Stimulated activated CD8-positive, alpha-beta memory T cell treated with anti-CD3 and anti-CD28 coated beads, Interleukin-4, amount 100 ng/mL, for 4 hours (primary cell): ENCODE results near the gene FXYD2.

Source experiments
- DNase-seq, 2 donors: peaks; one replicate each; pipeline ENCODE4 v3.0.0-alpha.2; 2020; ENCODE audit warnings: low read depth in 2 of 2, low spot score in 1 of 2

FXYD2 gene

DNA sequence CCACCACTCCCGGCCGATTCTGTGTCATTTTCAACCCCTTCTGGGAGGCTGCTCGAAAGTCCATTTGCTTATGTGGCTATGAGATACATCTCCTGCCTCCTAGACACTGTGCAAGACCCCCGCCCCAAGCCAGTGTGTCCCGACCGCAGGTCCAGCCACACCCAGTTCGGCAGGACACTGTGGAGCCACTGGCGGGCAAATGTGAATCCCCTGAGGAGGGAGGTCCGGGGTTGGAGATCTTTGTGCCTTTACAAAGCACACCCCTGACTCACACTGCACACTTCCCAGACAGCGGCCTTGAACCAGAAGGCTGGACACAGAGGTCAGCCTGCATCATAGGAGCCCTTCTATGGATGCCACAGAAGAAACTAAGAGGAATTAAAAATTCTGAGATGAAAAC lies 34.5 kb upstream of the FXYD2 start:
- no peak for DNase-seq

DNA sequence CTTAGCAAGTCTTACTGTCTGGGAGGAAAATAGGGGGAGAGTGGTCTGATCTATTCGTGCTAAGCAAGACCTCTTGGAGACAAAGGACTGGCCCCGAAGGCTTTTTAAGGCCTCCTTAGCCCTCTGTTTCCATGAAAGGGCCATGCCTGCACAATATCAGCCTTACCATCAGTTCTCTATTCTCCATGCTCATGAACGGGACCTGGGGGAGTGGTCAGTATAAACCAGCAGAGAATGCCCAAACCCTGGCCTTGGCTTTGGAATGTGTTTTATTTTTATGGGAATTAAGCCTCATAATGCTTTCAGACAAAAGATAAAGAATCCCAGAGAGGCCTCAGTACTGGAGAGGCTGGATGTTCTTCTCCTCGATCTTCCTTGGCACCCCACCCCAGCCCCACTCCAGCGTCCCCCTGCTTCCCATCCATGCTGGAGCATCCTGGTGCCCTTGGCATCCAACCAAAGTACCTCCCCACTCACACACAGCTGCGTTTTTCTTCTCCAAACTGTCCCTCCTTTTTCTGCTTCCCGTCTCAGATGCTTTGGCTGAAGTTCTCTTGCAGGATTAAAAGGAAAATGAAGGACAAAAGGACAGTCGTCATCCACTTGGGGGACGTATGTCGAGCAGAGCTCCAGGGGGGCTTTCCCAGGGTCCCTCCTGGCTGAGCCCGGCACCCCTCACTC lies 33.3 kb upstream of the FXYD2 start:
- DNase-seq = no peak

DNA sequence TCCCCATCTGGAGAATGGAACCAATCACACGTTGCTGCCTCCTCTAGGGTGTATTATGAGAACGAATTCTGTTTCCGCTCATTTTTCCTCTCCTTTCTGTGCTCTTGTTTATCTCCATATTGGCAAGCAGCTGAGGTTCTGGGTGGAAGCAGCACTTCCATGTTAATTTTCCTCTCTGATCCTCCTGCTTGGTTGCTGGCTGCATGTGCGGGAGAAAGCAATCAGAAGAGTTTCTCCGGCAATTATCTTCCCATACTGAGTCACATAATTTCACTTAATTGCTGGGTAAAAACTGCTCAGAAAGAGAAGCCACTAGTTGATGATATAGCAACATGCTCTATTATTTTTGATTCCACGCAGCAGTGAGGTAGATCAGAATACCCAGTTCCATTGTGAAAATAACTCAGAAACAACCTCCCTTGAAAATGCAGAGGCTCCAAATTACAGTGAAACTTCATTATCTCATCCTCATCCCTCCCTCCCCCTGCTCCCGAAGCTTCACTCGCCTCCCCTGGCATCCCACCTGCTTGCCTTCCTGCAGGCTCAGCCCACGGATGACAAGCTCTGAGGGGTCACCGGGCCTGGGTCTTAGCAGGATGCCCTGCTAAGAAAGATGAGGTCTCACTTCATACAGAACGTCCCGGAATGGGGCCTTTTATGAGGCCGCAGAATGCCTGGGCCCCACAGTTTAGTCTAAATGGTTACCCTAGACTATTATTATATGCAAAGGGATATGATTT lies 31.5 kb upstream of the FXYD2 start:
- DNase-seq = no peak

DNA sequence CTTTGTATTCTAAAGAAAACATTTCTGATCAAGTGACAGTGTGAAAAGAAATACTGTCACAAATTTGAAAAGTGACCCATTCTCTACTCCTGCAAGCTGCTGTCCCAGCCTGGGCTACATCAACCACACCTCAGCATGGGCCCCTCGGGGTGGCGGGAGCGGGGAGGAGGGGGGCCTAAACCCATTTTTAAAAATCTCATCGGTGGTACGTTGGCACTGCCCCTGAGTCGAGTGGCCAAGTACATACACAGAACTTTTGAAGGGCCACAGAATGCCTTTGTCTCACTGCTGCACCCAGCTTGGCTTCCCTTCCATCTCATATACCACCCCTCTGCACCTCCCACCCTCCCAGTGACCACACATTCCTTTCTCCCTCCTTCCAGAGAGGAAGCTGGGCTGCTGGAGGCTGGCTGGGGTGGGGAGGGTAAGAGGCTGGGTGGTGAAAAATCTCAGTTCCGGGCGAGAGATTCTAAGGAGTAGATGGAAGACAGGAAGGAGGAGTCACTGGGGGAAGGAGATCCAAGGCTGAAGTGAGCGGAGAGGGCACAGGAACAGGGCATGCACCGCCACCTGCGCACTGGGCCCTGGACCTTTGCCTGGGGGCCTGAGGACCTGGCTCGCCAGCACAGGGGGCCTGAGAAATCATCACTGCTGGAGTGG lies 30.8 kb upstream of the FXYD2 start:
- no peak for DNase-seq

DNA sequence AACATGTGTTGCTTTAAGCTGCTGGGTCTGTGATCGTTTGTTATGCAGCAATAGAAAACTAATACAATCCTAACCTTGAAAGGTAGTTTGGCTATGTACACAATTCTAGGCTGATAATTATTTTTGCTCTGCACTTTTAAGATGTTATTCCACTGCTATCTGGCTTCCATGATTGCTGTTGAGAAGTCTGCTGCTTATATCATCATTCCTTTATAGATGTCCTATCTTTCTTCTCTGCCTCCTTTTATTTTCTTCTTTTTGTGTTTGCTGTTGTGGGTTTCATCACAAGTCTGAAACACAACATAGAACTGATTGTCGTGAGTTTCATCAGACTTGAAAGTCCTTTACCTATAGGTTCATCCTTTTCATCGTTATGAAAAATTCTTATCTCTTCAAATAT lies 27.8 kb upstream of the FXYD2 start:
- no peak for DNase-seq

DNA sequence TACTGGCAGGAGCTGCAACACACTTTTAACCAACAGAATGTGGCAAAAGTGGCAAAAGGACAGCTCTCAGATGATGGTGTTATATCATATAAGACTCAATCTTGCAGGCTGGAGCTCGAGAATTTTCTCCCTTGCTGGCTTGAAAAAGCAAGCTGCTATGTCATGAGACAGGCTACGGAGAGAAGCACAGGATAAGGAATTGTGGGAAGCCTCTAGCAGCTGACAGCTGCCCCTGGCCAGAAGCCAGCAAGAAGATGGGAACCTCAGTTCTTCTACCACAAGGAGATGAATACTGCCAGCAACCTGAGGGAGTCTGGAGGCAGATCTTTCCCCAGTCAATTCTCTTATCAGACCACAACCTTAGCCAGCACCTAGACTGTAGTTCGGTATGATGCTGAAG lies 27.3 kb upstream of the FXYD2 start:
- DNase-seq = no peak

DNA sequence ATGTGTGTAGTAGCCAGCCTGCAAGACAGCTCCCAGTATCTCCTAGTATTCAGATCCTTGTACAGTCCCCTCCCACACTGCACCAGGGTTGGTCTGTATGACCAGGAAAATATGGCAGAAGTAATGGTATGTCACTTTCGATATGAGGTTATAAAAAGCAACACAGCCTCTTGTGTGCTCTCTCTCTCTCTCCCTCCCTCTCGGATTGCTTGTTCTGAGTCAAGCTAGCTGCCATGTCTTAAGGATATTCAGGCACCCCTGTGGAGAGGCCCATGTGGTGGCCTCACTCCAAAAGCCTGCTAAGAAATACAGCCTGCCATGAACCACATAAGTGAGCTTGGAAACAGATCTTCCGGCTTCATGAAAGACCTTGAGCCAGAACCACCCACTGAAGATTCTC lies 26.6 kb upstream of the FXYD2 start:
- DNase-seq = no peak

DNA sequence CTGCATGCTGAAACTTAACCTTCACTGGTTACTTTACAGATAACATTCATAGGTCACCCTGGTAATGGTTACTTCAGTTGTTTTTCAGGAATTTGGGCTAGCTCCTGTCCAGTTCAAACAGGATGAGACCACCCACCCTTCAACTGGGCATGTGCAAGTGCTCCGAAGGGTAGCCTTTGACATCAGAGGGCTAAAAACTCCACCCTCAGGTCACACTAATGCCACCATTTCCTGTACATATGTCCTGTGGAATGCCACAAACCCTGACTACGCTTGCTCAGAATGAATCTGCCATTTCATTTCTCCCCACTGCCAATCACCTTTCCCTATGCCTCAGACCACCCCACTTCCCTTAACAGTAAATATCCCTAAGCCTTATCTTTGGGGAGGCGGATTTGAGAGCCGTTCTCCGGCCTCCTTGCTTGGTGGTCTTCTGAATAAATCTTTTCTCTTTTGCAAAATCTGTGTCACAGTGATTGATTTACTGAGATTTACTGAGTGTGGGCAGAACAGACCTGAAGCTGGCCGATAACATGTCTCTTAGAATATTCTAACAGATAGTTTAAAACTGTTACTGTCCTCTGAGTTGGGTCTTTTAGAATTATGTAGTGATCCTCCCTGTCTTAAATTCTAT lies 25.4 kb upstream of the FXYD2 start:
- DNase-seq = no peak

DNA sequence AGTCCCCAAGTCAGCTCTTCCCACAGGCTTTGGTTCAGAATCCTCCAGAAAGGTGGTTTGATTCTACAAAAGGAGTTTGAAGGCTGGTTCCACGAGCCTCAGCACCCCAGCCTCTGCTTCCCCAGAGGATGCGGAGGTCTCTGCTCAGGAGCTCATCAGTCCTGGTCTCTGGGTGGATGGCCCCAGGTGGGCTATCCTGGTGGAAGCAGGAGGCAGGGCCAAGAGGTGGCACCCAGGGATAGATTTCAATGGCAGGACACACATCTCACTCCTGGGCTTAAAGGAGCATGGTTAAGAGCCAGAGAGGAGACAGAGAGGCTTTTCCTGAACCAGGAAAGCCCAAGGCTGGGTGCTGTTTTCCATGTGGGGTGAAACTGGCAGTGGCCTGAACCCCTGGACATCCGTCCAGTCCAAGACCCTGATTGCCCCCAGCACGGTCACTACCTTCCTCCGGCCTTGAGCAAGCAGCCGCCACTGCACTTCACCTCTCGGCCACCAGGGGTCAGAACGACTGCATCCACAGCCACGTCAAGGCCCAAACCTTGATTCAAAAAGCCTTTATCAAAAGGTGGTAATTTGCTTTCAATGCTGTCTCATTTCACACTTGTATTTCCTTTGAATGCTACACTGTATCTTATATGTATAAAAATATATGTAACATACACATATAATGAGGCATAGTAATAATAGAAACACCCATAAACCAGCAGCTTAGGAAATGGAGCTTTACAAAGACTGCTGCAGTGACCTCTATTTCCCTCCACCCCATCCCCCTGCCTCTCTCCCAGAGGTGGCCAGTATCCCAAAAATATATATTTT lies 19.3 kb upstream of the FXYD2 start:
- peak; percentile 43 to 81 for DNase-seq

DNA sequence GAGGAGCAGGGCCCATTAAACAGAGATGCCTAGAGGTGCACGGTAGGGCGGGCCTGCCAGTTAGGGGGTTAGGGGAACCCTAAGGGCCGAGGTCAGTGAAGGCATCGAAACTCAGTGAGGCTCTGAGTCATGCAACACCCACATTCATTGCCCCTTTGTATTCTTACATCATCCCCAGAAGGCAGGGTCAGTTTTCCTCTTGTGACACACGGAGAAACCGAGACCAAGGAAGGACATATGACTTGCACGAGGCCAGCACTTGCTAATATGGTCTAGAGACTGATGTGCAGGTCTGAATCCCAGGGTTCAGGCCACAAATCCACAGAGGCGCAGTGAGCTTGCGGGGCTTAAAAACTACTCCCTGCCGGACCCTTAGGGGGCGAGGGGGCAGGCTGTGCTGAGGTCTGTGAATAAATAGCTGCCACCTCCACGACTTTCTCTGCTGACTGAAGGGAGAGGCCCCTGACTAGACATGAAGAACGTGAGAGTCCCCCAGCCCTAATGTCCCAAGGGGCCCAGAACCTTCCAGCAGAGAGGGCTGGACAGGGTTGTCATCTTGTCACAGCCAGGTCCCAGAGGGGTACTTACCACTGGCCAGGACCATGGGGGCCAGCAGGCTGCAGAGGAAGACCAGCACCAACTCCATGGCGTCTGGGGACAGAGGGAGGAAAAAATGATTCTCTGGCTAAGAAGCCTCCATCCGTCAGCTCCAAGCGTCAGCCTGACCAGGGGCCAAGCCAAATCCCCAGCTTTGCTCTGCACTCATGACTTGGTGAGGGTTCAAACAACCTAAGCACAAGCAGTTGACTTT lies 17.8 kb upstream of the FXYD2 start:
- DNase-seq = no peak

DNA sequence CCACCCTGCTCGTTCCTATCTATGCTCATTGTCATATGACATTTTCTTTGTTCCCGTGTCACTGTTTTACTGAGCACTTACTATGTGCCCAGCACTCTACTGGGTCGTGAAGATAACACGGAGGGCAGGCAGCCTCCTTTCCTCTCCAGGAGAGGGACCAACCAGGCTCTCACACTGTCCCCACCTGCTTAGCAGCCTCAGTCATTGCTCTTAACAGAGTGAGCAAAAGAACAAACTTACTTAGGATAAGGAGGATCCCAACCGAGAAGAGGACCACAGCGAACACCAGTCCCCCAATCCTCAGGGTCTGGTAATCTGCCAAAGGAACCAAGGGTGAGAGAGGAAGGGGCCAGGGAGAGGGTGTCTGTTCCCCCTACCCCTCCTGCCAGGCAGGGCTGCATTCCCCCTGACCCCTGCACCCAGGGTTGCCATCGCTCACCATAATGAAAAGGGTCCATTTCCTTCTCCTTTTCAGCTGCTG lies 17.0 kb upstream of the FXYD2 start:
- DNase-seq = no peak

DNA sequence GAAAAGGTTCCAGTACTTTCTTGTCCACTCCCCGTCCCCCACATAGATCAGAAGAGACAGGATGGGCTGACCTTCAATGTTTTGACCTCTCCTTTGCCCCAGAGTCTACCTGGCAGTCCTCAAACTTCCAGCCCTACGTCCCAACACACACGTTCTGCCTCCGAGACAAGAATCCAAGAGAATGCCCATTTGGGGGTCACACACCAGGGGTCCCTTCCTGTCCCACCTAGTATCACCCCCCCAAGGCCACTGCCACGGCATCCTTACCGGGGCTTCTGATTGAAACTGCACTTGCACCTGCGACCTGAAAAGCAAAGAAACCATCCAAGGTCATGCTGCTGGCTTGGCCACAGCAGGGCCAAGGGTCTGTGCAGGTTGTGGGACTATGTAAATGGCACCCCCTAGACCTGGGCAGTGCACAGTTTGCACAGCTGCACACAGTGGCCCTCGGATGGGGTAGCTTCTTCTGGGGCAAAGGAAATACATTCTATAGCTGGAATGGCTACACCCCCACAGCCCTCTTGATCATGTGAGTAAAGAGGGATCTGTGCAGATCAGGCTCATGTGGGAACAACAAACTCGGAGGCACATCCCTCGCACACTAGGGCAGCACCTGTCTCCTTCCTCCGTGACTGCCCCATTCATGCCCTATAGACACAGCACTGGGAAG lies 16.5 kb upstream of the FXYD2 start:
- no peak for DNase-seq

DNA sequence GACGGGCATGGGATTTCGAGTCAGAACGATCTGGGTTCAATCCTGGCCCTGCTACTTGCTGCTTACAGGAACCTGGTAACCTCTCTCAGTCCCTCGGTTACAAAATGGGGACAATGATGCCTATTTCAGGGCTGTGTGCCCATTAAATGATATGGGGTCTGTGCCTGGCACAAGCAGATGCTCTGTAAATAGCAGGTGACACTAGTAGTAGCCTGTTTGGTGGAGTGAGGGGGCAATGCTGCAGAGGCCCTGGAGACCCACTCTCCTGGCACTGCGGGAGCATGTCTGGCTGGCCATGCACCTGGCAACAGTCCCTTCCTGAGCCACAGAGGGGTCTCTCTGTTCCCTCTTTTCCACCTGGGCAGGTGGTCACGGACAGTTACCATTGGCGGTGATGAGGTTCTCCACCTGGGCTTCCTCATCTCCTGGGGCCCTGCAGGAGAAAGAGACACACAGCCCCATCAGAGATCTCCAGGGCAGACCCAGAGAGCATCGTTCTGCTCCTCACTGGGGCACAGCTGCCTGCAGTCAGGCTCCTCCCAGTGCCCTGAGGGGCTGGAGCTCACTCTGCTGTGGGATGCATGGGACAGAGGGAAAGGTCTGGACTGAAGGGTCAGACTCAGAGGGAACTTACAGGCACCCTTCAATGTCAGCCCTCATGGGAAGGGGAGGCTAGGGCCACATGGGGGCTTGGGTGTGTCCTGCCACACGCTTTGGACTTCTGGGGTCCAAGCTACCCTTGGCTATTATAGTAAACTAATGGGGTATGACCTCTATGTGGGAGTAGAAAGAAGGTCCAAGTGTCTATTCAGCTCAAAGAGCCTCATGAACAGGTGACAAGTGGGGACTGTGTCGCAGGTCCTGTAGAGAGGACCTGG lies 15.6 kb upstream of the FXYD2 start:
- DNase-seq = no peak

DNA sequence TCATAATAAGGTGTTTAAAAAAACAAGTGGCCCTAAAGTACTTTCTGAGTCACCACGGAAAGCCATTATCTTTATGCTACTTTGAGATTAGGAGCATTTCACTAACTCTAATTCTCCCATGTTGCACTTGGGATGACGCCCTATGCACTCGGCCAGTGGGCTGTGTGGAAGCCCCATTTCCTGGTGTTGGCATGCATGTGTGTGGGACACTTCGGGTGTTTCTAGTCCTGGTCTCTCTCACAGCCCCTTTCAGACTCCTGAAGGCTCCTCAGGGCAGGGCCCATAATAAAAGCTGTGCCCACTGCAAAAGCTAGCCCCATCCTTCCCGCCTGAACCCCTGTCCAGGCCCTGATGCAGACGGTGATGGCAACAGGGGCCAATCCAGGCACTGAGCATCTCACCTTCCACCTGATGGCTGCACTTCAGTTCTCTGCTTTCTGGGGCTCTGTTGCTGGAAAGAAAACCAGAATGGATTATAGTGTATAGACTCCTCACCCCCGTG lies 14.9 kb upstream of the FXYD2 start:
- DNase-seq = no peak

DNA sequence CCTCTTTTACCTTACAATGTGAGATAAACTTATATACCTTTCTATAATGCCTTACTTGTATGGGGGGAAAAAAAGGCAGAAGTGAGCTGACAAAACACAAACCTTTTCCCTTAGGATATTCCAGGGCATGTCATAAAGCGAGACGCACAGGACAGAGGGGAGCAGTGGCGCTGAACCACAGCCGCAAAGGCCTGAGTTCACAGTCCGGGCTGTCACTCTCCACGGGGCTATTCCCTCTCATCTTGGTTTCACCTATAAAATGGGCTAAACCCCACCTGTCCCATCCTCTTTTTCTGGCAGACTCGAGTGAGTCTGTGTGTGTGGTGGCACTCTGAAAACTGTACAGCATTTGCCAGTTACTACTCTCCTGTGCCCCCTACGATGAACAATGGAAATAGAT lies 14.4 kb upstream of the FXYD2 start:
- DNase-seq = no peak

DNA sequence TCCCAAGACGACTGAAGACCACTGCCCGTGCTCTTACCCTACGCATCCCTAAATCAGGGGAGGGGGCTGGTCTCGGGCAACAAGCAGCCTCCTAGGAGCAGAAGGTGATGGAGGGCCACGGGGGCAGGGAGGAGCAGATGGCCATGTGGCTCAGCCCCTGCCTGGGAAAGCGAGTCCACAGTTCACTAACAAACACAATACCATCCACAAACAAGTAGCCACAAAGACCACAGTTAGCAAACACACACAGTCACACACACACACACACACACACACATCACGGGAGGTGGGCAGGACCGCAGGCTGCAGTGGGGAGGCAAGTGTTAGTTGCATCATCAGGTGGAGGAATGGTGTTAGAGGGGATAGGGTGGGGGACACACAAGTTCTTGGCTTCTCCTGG lies 13.2 kb upstream of the FXYD2 start:
- DNase-seq = no peak

DNA sequence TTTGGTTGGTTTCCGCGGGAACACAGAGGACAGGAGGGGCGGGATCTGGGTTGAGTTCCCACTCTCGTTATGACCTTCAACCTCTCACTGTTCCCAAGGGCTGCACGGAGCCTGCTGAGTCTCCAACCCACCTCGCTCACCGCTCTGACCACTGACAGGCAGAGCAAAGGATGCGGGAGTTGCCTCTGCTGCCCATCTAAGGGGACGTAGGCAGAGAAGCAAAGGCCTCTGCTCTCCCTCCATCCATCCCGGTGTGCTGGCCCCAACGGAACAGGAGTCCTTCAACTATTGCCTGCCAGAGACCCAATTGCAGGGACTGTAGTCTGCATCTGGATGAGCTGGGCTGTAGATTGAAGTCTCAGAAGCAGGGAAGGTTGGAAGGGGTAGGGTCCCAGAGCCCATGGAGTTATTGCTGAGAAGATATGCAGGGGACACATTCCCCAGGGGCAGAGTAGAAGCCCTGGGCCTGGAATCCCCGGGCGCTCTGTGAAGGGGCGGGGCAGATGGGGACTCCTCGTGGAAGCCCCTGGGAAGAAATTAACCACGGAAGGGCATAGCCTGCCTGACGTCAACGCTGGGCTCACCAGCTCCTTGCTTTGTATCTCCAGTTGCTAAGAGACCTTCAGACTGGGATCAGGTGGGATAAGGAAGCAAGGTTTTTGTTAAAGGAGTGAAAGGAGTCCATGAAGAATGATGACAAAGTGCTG lies 12.7 kb upstream of the FXYD2 start:
- DNase-seq = no peak
